B cell (primary cell): Measurements from ENCODE around the gene SLC13A3. TPM values are rescaled to one million over a fixed set of nuclear protein-coding genes. Genes with fewer than 3 reads are reported as not detected.

Experiments used
- ATAC-seq: fragments of 200-7000 bp; cut with Tn5 transposase; one replicate; pipeline ENCODE4 v1.10.0; 2021; ENCODE audit warnings: low read depth, mild to moderate bottlenecking, moderate number of reproducible peaks, moderate library complexity
- CTCF ChIA-PET: fragments of 350-600 bp; sonication (Branson Sonifier 250); formaldehyde crosslinking; loops from one replicate; lab custom pipeline; 2021; ENCODE audit warnings: antibody characterized with exemption, inconsistent platforms; lab: Charles Lee
- POLR2A ChIA-PET: fragments of 350-600 bp; sonication (Branson Sonifier 250); formaldehyde crosslinking; loops from one replicate; lab custom pipeline; 2021; ENCODE audit warnings: antibody characterized with exemption; lab: Charles Lee
- DNase-seq: peaks from one replicate; pipeline ENCODE4 v3.0.0; 2013
- H2AFZ ChIP-seq: 2 replicates; pipeline ENCODE4 v1.6.1; 2012; ENCODE audit warnings: mild to moderate bottlenecking, low read depth, low read length; ENCODE audit not compliant: insufficient read depth, poor library complexity, severe bottlenecking
- H3K27ac ChIP-seq, 2 donors: 1 replicate in 1 of 2; 2 replicates in 1 of 2; pipeline ENCODE4 v1.5.1; 2012 to 2013; ENCODE audit warnings: low read length in 2 of 2, mild to moderate bottlenecking in 2 of 2, moderate library complexity in 1 of 2
- H3K27me3 ChIP-seq, 4 experiments: fragments of 200-600 bp in 1 of 4; sonication (generic) in 1 of 4; replicated peaks in 1 of 4; 1 replicate in 2 of 4; 2 replicates in 2 of 4; pipeline versions ENCODE4 v1.6.1 to v1.7.0; 2013 to 2016; ENCODE audit warnings: low read length in 3 of 4, mild to moderate bottlenecking in 2 of 4, mixed read lengths in 1 of 4, moderate library complexity in 1 of 4; ENCODE audit not compliant: insufficient read depth in 4 of 4, control insufficient read depth in 3 of 4; ENCODE audit errors: control extremely low read depth in 1 of 4
- H3K36me3 ChIP-seq, 2 experiments: replicated peaks in 1 of 2; 1 replicate in 1 of 2; 2 replicates in 1 of 2; pipeline versions ENCODE4 v1.6.1 to v1.7.1; 2013; ENCODE audit warnings: low read length in 1 of 2; ENCODE audit not compliant: insufficient read depth in 2 of 2, control insufficient read depth in 1 of 2; ENCODE audit errors: control extremely low read depth in 1 of 2, extremely low read depth in 1 of 2
- H3K4me1 ChIP-seq, 2 donors: fragments of 200-600 bp in 1 of 2; sonication (generic) in 1 of 2; 1 replicate in 1 of 2; 2 replicates in 1 of 2; pipeline versions ENCODE4 v1.5.1 to v1.6.1; 2013 to 2017; ENCODE audit warnings: low read length in 2 of 2; ENCODE audit not compliant: control insufficient read depth in 2 of 2, insufficient read depth in 2 of 2
- H3K4me2 ChIP-seq: replicated peaks from 2 replicates; pipeline ENCODE3; 2012; ENCODE audit warnings: mild to moderate bottlenecking, low read depth, low read length; ENCODE audit not compliant: poor library complexity, severe bottlenecking
- H3K4me3 ChIP-seq, 5 experiments: fragments of 200-600 bp in 1 of 5; sonication (generic) in 1 of 5; 1 replicate in 3 of 5; 2 replicates in 2 of 5; pipeline versions ENCODE4 v1.5.1 to v1.7.0; 2011 to 2016; ENCODE audit warnings: low read length in 4 of 5, mild to moderate bottlenecking in 4 of 5, low read depth in 2 of 5, control low read depth in 1 of 5, moderate library complexity in 1 of 5; ENCODE audit not compliant: insufficient read depth in 1 of 5; ENCODE audit errors: control extremely low read depth in 1 of 5, extremely low read depth in 1 of 5
- H3K79me2 ChIP-seq: fragments of 200-600 bp; sonication (generic); one replicate; pipeline ENCODE4 v1.6.0; 2016; ENCODE audit warnings: low read length; ENCODE audit not compliant: control insufficient read depth, insufficient read depth
- H3K9ac ChIP-seq: fragments of 200-600 bp; sonication (generic); 2 replicates; pipeline ENCODE4 v1.6.1; 2017; ENCODE audit warnings: mild to moderate bottlenecking, low read length, moderate library complexity
- H3K9me3 ChIP-seq, 3 donors: one replicate each; pipeline versions ENCODE4 v1.6.1 to v1.7.1; 2013; ENCODE audit warnings: low read length in 2 of 3; ENCODE audit not compliant: control insufficient read depth in 2 of 3, insufficient read depth in 1 of 3; ENCODE audit errors: control extremely low read depth in 1 of 3
- H4K20me1 ChIP-seq: 2 replicates; pipeline ENCODE4 v1.6.0; 2012; ENCODE audit warnings: mild to moderate bottlenecking, low read length; ENCODE audit not compliant: insufficient read depth, control insufficient read depth, poor library complexity, severe bottlenecking
- H3K27ac Mint-ChIP-seq: one replicate; pipeline ENCODE4 v1.8.0; 2021; ENCODE audit warnings: mixed read lengths
- H3K27me3 Mint-ChIP-seq: one replicate; pipeline ENCODE4 v1.8.0; 2021; ENCODE audit warnings: mixed read lengths
- H3K4me1 Mint-ChIP-seq: one replicate; pipeline ENCODE4 v1.8.0; 2021; ENCODE audit warnings: mixed read lengths
- H3K4me3 Mint-ChIP-seq: one replicate; pipeline ENCODE4 v1.8.0; 2021; ENCODE audit warnings: mixed read lengths
- H3K9me3 Mint-ChIP-seq: one replicate; pipeline ENCODE4 v1.8.0; 2022; ENCODE audit warnings: mixed read lengths; ENCODE audit not compliant: insufficient read depth
- EZH2 ChIP-seq: IDR thresholded peaks from 2 replicates; pipeline ENCODE4 v1.6.1; 2012; ENCODE audit warnings: borderline replicate concordance, low read depth, mild to moderate bottlenecking, moderate library complexity, low read length; ENCODE audit not compliant: insufficient read depth, poor library complexity, severe bottlenecking
- WGBS: methylation state at CpG from one replicate; pipeline ENCODE4 v1.1.5; 2013; ENCODE audit warnings: missing lambda C conversion rate; ENCODE audit not compliant: insufficient coverage; 5-methylcytosine and 5-hydroxymethylcytosine counted together
- intact Hi-C: fragments of 100-400 bp; cut with micrococcal nuclease; formaldehyde crosslinking; loops from one replicate; pipeline ENCODE4 v1.10.0; 2022
- polyA plus RNA-seq: library from polyadenylated mRNA; depleted of rRNA; stranded (reverse); fragments of >200 nt; gene quantifications from 2 replicates; pipeline ENCODE4 v1.2.3, GENCODE V29; 2012
- total RNA-seq, 2 donors: library from RNA; stranded (reverse); fragments of 120-200 nt in 1 of 2; gene quantifications; 1 replicate in 1 of 2; 2 replicates in 1 of 2; pipeline versions ENCODE4 v1.2.3 to v1.2.4, GENCODE V29; 2013 to 2022
- TF ChIP-seq, protein P1 (sequence below): fragments of 200-600 bp; IDR thresholded peaks from one replicate; pipeline ENCODE4 v1.8.0; 2022; ENCODE audit warnings: antibody characterized with exemption, mild to moderate bottlenecking

Gene SLC13A3
- total and polyA plus RNA-seq, 2 donors (not counting 1 experiment from before 2014, with no cell fraction given): 0.09 to 0.20 TPM

DNA sequence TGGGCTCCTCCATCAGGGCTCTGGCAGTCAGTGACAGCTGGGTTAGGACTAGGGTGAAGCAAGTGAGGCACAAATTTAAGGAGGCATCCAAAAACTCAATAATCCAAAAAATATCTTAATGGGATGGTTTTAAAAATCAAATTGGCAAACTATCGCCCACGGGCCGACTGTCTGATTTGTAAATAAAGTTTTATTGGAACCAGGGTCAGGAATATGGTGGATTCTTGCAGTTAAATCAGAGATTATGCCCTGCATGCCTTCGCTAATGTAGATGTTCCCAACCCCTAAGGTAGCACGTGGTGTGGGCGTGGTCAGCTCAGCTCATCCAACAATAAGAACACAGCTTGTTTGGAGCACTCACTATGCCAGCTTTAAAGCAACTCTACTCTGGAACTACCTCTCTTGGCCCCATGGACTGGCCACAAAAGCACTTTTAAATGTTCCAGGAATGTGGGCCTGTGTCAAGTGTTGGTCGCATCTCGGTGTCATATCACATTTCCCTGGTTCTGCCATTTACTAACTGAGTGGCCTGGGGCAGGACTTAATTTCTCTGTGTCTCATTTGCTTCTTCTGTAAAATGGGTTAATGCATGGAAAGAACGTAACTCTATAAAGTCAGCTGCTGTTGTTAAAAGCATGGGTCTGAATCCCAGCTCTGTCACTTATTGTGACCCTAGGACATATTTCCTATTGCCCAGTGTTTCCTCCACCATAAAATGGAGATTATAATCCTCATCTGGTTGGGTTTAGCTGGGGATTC lies 31.0 kb upstream of the SLC13A3 start:
- 96% methylated on average over 8 of the region's 9 CpGs for WGBS
- no peaks in the 10 kb centered on the region for H3K27me3 ChIP-seq
- DNase-seq (no peak), ATAC-seq (no peak)
- Mint-ChIP-seq H3K27me3 (no peaks in the 10 kb centered on the region), H3K27ac (no peak overlapping the region), H3K4me3 (no peak overlapping the region), H3K9me3 (no peaks in the 10 kb centered on the region), H3K4me1 (peaks cover 42% of the 10 kb centered on the region)
- no peak overlapping the region for H3K9ac ChIP-seq
- H3K79me2 ChIP-seq: peaks cover 31% of the 10 kb centered on the region
- H3K36me3 ChIP-seq: peaks cover 8 to 30% of the 10 kb centered on the region in 2 experiments
- no peaks in the 10 kb centered on the region for H3K9me3 ChIP-seq
- CTCF ChIA-PET: interaction anchor here (0.8 to 5.4 kb wide), 9 partner anchors 8 to 659 kb away, joined by 3 to 49 read pairs (median 4); partner anchors contain the start of genes TP53RK and ZNF334
- intact Hi-C loops: loop anchor here (10.0 kb wide), 1 partner anchor 887 kb away; the partner anchor contains the start of genes DNTTIP1 and WFDC3
- peaks cover 11 to 14% of the 10 kb centered on the region in 2 donors for H3K4me1 ChIP-seq
- no peak overlapping the region for H3K4me3 ChIP-seq
- POLR2A ChIA-PET: no interaction called here
- H2AFZ ChIP-seq: no peak overlapping the region
- H3K4me2 ChIP-seq: no peak overlapping the region
- TF ChIP-seq EZH2: no peak
- TF ChIP-seq, protein P1, sequence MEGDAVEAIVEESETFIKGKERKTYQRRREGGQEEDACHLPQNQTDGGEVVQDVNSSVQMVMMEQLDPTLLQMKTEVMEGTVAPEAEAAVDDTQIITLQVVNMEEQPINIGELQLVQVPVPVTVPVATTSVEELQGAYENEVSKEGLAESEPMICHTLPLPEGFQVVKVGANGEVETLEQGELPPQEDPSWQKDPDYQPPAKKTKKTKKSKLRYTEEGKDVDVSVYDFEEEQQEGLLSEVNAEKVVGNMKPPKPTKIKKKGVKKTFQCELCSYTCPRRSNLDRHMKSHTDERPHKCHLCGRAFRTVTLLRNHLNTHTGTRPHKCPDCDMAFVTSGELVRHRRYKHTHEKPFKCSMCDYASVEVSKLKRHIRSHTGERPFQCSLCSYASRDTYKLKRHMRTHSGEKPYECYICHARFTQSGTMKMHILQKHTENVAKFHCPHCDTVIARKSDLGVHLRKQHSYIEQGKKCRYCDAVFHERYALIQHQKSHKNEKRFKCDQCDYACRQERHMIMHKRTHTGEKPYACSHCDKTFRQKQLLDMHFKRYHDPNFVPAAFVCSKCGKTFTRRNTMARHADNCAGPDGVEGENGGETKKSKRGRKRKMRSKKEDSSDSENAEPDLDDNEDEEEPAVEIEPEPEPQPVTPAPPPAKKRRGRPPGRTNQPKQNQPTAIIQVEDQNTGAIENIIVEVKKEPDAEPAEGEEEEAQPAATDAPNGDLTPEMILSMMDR: no peak
- H4K20me1 ChIP-seq: peaks cover 66% of the 10 kb centered on the region
- H3K27ac ChIP-seq: no peak overlapping the region
